IMR-90 (cell line): Measurements from ENCODE around the gene SEPHS2. TPM values are rescaled to one million over a fixed set of nuclear protein-coding genes. Genes with fewer than 3 reads are reported as not detected.
A peak's percentile ranks its signal among the peaks of the same experiment; 100 is the strongest.

Experiments used
- ATAC-seq: fragments of 200-7000 bp; cut with Tn5 transposase; 2 replicates; pipeline ENCODE4 v1.9.1; 2020; ENCODE audit warnings: low read depth, mild to moderate bottlenecking, moderate library complexity
- BruUV-seq: library from RNA; stranded (reverse); fragments of 400-500 nt; replicated peaks from 2 replicates; lab custom pipeline; 2021; lab: Mats Ljungman, UMichigan
- CTCF ChIA-PET: fragments of 300-600 bp; formaldehyde crosslinking; extraction: SDS; loops from one replicate; lab custom pipeline; 2021; ENCODE audit warnings: antibody characterized with exemption; lab: Yijun Ruan, JAX
- POLR2A ChIA-PET: fragments of 300-600 bp; sonication (Branson Sonifier 250); formaldehyde crosslinking; loops from one replicate; lab custom pipeline; 2022; ENCODE audit warnings: antibody characterized with exemption; ENCODE audit not compliant: unreplicated experiment; lab: Charles Lee
- DNase-seq: peaks from one replicate; pipeline ENCODE4 v3.0.0; 2013
- H2AFZ ChIP-seq: replicated peaks from 2 replicates; pipeline ENCODE3; 2013; ENCODE audit warnings: low read length, mild to moderate bottlenecking; ENCODE audit not compliant: poor library complexity
- H2AK5ac ChIP-seq: 2 replicates; pipeline ENCODE4 v1.6.1; 2013; ENCODE audit warnings: low read depth, low read length, inconsistent platforms
- H2AK9ac ChIP-seq: replicated peaks from 2 replicates; pipeline ENCODE3; 2013; ENCODE audit warnings: mild to moderate bottlenecking, low read depth, low read length, moderate library complexity; ENCODE audit not compliant: poor library complexity
- H2BK120ac ChIP-seq: 2 replicates; pipeline ENCODE4 v1.6.1; 2013; ENCODE audit warnings: low read depth, low read length, inconsistent platforms
- H2BK15ac ChIP-seq: 3 replicates; pipeline ENCODE4 v1.6.1; 2013; ENCODE audit warnings: low read depth, low read length, inconsistent platforms
- H2BK20ac ChIP-seq: 2 replicates; pipeline ENCODE4 v1.6.1; 2013; ENCODE audit warnings: low read depth, mild to moderate bottlenecking, inconsistent platforms, low read length, moderate library complexity
- H2BK5ac ChIP-seq: 2 replicates; pipeline ENCODE4 v1.6.1; 2013; ENCODE audit warnings: mild to moderate bottlenecking, low read depth, low read length, inconsistent platforms; ENCODE audit not compliant: poor library complexity, severe bottlenecking
- H3K14ac ChIP-seq: replicated peaks from 2 replicates; pipeline ENCODE4 v1.6.1; 2013; ENCODE audit warnings: low read depth, low read length, inconsistent platforms
- H3K18ac ChIP-seq: 2 replicates; pipeline ENCODE4 v1.6.1; 2013; ENCODE audit warnings: low read depth, low read length, control low read depth
- H3K23ac ChIP-seq: 2 replicates; pipeline ENCODE4 v1.6.1; 2013; ENCODE audit warnings: low read depth, low read length, inconsistent platforms
- H3K27ac ChIP-seq: 2 replicates; pipeline ENCODE4 v1.5.1; 2013; ENCODE audit warnings: mild to moderate bottlenecking, control low read depth, low read length; ENCODE audit not compliant: insufficient read depth
- H3K27me3 ChIP-seq: 2 replicates; pipeline ENCODE4 v1.6.1; 2013; ENCODE audit warnings: low read length; ENCODE audit not compliant: control insufficient read depth, insufficient read depth
- H3K36me3 ChIP-seq: 2 replicates; pipeline ENCODE4 v1.6.1; 2013; ENCODE audit warnings: low read length, mixed read lengths; ENCODE audit not compliant: control insufficient read depth, insufficient read depth
- H3K4ac ChIP-seq: 2 replicates; pipeline ENCODE4 v1.6.1; 2013; ENCODE audit warnings: low read depth, low read length, inconsistent platforms
- H3K4me1 ChIP-seq: 2 replicates; pipeline ENCODE4 v1.6.1; 2013; ENCODE audit warnings: low read length, mixed read lengths; ENCODE audit not compliant: control insufficient read depth, insufficient read depth
- H3K4me2 ChIP-seq: 2 replicates; pipeline ENCODE4 v1.6.1; 2013; ENCODE audit warnings: low read depth, mild to moderate bottlenecking, control low read depth, low read length, moderate library complexity
- H3K4me3 ChIP-seq: 2 replicates; pipeline ENCODE4 v1.5.1; 2013; ENCODE audit warnings: low read depth, mild to moderate bottlenecking, control low read depth, low read length, moderate library complexity; ENCODE audit not compliant: insufficient read depth
- H3K56ac ChIP-seq: 2 replicates; pipeline ENCODE4 v1.6.1; 2013; ENCODE audit warnings: low read length, inconsistent platforms; ENCODE audit not compliant: insufficient read depth; ENCODE audit errors: extremely low read depth
- H3K79me1 ChIP-seq, 2 experiments: 2 replicates each; pipeline ENCODE4 v1.6.1; 2013; ENCODE audit warnings: low read length in 2 of 2, inconsistent platforms in 1 of 2, low read depth in 1 of 2
- H3K9ac ChIP-seq: 2 replicates; pipeline ENCODE4 v1.6.1; 2013; ENCODE audit warnings: low read depth, low read length, control low read depth
- H3K9me1 ChIP-seq: 2 replicates; pipeline ENCODE4 v1.6.1; 2013; ENCODE audit warnings: low read length, inconsistent platforms; ENCODE audit not compliant: insufficient read depth
- H3K9me3 ChIP-seq: 2 replicates; pipeline ENCODE4 v1.6.1; 2013; ENCODE audit warnings: low read length; ENCODE audit not compliant: control insufficient read depth, insufficient read depth
- H4K20me1 ChIP-seq: 2 replicates; pipeline ENCODE4 v1.6.1; 2013; ENCODE audit warnings: low read length, inconsistent platforms; ENCODE audit not compliant: insufficient read depth
- H4K5ac ChIP-seq: 2 replicates; pipeline ENCODE4 v1.6.1; 2013; ENCODE audit warnings: mild to moderate bottlenecking, low read depth, low read length, control low read depth
- H4K8ac ChIP-seq, 2 experiments: 2 replicates each; pipeline ENCODE4 v1.6.1; 2013; ENCODE audit warnings: low read depth in 2 of 2, low read length in 2 of 2, control low read depth in 1 of 2, inconsistent platforms in 1 of 2
- H4K91ac ChIP-seq: 2 replicates; pipeline ENCODE4 v1.6.1; 2013; ENCODE audit warnings: low read depth, low read length, inconsistent platforms; ENCODE audit not compliant: insufficient read depth
- MAFK ChIP-seq: IDR thresholded peaks from 2 replicates; pipeline ENCODE4 v1.6.1; 2012; ENCODE audit warnings: low read depth, low read length, improper control_type of control experiment
- RAD21 ChIP-seq: IDR thresholded peaks from 2 replicates; pipeline ENCODE4 v1.6.1; 2012; ENCODE audit warnings: low read length, improper control_type of control experiment
- SMC3 ChIP-seq: fragments of 150-350 bp; IDR thresholded peaks from 2 replicates; pipeline ENCODE4 v1.6.1; 2016; ENCODE audit warnings: low read depth, mild to moderate bottlenecking, antibody characterized with exemption, low read length, moderate library complexity
- WGBS, 2 experiments: methylation state at CpG; one replicate each; pipeline versions ENCODE4 v1.1.5 to v1.1.7; 2013; ENCODE audit warnings: missing lambda C conversion rate in 2 of 2; ENCODE audit not compliant: insufficient read length in 1 of 2; ENCODE audit errors: extremely low coverage in 2 of 2; 5-methylcytosine and 5-hydroxymethylcytosine counted together
- dilution Hi-C: fragments of 300-500 bp; cut with HindIII; formaldehyde crosslinking; loops from one replicate; pipeline ENCODE4 v1.14.3; 2018; ENCODE audit warnings: low sequenced_read_pairs; ENCODE audit not compliant: unreplicated experiment
- in situ Hi-C: fragments of 300-500 bp; cut with MboI; formaldehyde crosslinking; loops from 3 replicates; pipeline ENCODE4 v1.14.3; 2019; ENCODE audit warnings: low sequenced_read_pairs, inconsistent platforms, mixed read lengths
- intact Hi-C: fragments of 100-400 bp; cut with micrococcal nuclease; formaldehyde crosslinking; loops from 2 replicates; pipeline ENCODE4 v1.10.0; 2022
- polyA plus RNA-seq, 3 experiments: library from polyadenylated mRNA; depleted of rRNA; stranded (reverse); fragments of >200 nt; gene quantifications; 2 replicates each; pipeline ENCODE4 v1.2.3, GENCODE V29; 2012; ENCODE audit warnings: low replicate concordance in 1 of 3
- total RNA-seq: library from RNA; depleted of rRNA; stranded (reverse); fragments of >200 nt; gene quantifications from 2 replicates; pipeline ENCODE4 v1.2.3, GENCODE V29; 2012

SEPHS2 gene
- total and polyA plus RNA-seq, 2 of the 4 experiments (the other 2 are of a cell fraction): 10.4 to 31.4 TPM

DNA sequence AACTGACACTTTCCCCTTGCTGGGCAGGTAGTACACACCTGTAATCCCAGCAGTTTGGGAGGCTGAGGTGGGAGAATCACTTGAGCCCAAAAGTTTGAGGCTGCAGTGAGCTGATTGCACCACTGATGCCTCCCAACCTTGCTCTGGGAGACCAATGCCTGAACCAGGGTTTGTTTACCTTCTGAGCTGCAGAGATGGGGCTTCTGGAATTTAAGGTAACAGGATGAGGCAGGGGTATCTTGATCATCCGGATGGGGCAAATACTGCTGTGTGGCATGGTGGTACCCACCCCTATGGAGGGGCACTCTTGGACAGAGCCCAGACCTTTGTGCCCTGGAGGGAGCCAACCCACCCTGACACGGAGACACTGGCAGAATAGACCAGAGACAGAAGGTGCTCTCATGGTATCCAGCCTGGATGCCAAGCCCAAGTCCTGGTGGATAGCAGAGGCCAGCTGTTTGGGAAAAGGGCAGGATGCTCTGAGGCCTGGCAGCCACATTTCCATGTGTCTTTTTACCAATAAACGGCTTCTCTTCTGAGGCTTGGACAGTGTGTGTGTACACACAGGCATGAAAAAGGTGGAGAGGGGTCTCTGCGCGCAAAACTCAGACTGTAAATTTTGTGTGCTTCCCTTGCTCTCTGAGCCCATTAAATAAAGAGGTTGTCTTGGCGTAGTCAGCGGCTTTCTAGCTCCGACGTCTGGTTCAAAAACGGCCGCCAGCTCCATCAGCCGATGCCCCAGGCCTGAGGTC, 46.1 kb downstream of the SEPHS2 start:
- peak overlapping the region; percentile 67; the same call in 1 of the 3 replicates for H2BK15ac ChIP-seq
- ATAC-seq (no peak), DNase-seq (no peak)
- H4K5ac ChIP-seq: peak overlapping the region; percentile 47
- H4K91ac ChIP-seq: peak overlapping the region; percentile 86
- peak overlapping the region; percentile 68 for H3K4me3 ChIP-seq
- no peaks in the 10 kb centered on the region for H3K9me3 ChIP-seq
- H3K23ac ChIP-seq: peak overlapping the region; percentile 95
- CTCF ChIA-PET: interaction anchor here (0.9 kb wide), 1 partner anchor 10 kb away, joined by 3 read pairs; no protein-coding TSS in a partner anchor
- H2AK9ac ChIP-seq: peak overlapping the region; percentile 82
- peaks cover 6% of the 10 kb centered on the region; the same call in 1 of the 2 replicates for H3K4me1 ChIP-seq
- 13% methylated on average over 8 of the region's 12 CpGs; no CpG with 5 or more reads in 1 of the 2 experiments for WGBS, 2 experiments
- dilution Hi-C loops: no loop called here
- H2AFZ ChIP-seq: peak overlapping the region; percentile 92
- H3K27ac ChIP-seq: peak overlapping the region; percentile 92
- peak overlapping the region; percentile 81 for H2BK120ac ChIP-seq
- POLR2A ChIA-PET: interaction anchor here (0.7 kb wide), 1 partner anchor 29 kb away, joined by 3 read pairs; no protein-coding TSS in a partner anchor
- BruUV-seq: no TSS peak
- peak overlapping the region; percentile 84 for H2AK5ac ChIP-seq
- peaks cover 12% of the 10 kb centered on the region; the same call in 1 of the 2 replicates for H3K36me3 ChIP-seq
- H3K9me1 ChIP-seq: peaks cover 4% of the 10 kb centered on the region; the same call in 1 of the 2 replicates
- H3K4me2 ChIP-seq: peak overlapping the region; percentile 74
- no peaks in the 10 kb centered on the region for H3K27me3 ChIP-seq
- H3K56ac ChIP-seq: peak overlapping the region; percentile 95
- in situ Hi-C loops: loop anchor here (10.0 to 25.0 kb wide), 2 partner anchors 212 to 325 kb away; partner anchors contain the start of genes BOLA2B, CORO1A, PPP4C and SLX1A
- intact Hi-C loops: loop anchor here (10.0 kb wide), 1 partner anchor 305 kb away; the partner anchor contains the start of genes TBX6 and YPEL3
- TF ChIP-seq MAFK (no peak), RAD21 (no peak), SMC3 (no peak)
- peak overlapping the region; percentile 34 for H3K18ac ChIP-seq
- H2BK20ac ChIP-seq: peak overlapping the region; percentile 24
- H3K4ac ChIP-seq: peak overlapping the region; percentile 92
- peaks cover 0 to 38% of the 10 kb centered on the region in 2 experiments; a peak in 3 of 4 replicates for H3K79me1 ChIP-seq
- peak overlapping the region; percentile 78 for H3K9ac ChIP-seq
- peak overlapping the region; percentile 78 to 95 for H4K8ac ChIP-seq
- peak overlapping the region; percentile 86 for H2BK5ac ChIP-seq
- peak overlapping the region; percentile 92 for H3K14ac ChIP-seq
- no peaks in the 10 kb centered on the region for H4K20me1 ChIP-seq
